Activated CD8-positive, alpha-beta memory T cell treated with anti-CD3 and anti-CD28 coated beads, Interleukin-2, amount 50 U/mL, for 1 hour (primary cell): ENCODE data around the gene SNED1.

ENCODE experiments used
- DNase-seq: peaks from one replicate; pipeline ENCODE4 v3.0.0-alpha.2; 2020; ENCODE audit errors: extremely low read depth

SNED1 gene

GRCh38 chr2:240960309-240960970 is 38.0 kb upstream of the SNED1 start:
- no peak for DNase-seq

GRCh38 chr2:240960971-240961876 is 37.2 kb upstream of the SNED1 start:
- DNase-seq: no peak

GRCh38 chr2:240961910-240962299 is 36.5 kb upstream of the SNED1 start:
- DNase-seq: no peak

GRCh38 chr2:240962300-240963064 is 35.9 kb upstream of the SNED1 start:
- no peak for DNase-seq

GRCh38 chr2:240963065-240963867 is 35.2 kb upstream of the SNED1 start:
- no peak for DNase-seq

- DNase-seq: no peak
Observed at GRCh38 chr2:240963868-240964703, 34.3 kb upstream of the SNED1 start.

GRCh38 chr2:240964704-240965295 is 33.6 kb upstream of the SNED1 start:
- DNase-seq: no peak

GRCh38 chr2:240965296-240965904 is 33.0 kb upstream of the SNED1 start:
- DNase-seq: no peak

GRCh38 chr2:240965905-240966456 is 32.4 kb upstream of the SNED1 start:
- no peak for DNase-seq

- DNase-seq: no peak
Observed at GRCh38 chr2:240966457-240966905, 31.9 kb upstream of the SNED1 start.

- DNase-seq: no peak
Observed at GRCh38 chr2:240966906-240967680, 31.3 kb upstream of the SNED1 start.

GRCh38 chr2:240967681-240968621 is 30.5 kb upstream of the SNED1 start:
- DNase-seq: no peak

GRCh38 chr2:240968731-240969624 is 29.4 kb upstream of the SNED1 start:
- DNase-seq: no peak

- DNase-seq: no peak
Observed at GRCh38 chr2:240970104-240970503, 28.3 kb upstream of the SNED1 start.

GRCh38 chr2:240970816-240971215 is 27.6 kb upstream of the SNED1 start:
- DNase-seq: no peak

GRCh38 chr2:240972201-240972600 is 26.2 kb upstream of the SNED1 start:
- no peak for DNase-seq
